Renal pelvis (tissue), 4 donors: ENCODE results near the gene TMC7. TPM values are rescaled to one million over a fixed set of nuclear protein-coding genes. Genes with fewer than 3 reads are reported as not detected.
"Not testable (repeated sequence)": the region's sequence is repeated elsewhere in the genome, so short reads cannot be mapped to it uniquely, and the experiment has no call there.

Experiments used
- DNase-seq: peaks from one replicate; pipeline ENCODE4 v3.0.0-alpha.2; 2013
- polyA plus RNA-seq, 3 donors: library from polyadenylated mRNA; unstranded; fragments of 120-200 nt; gene quantifications; one replicate each; pipeline ENCODE4 v1.2.1, GENCODE V29; 2013; ENCODE audit not compliant: insufficient read length in 3 of 3

The TMC7 gene
- polyA plus RNA-seq, 3 donors, result 1.4 to 2.1 (median 1.9) TPM

GRCh38 chr16:18975109-18975508 lies 8.6 kb upstream of the TMC7 start:
- DNase-seq, result no peak

- no peak for DNase-seq
Observed at GRCh38 chr16:18979936-18980335, 3.8 kb upstream of the TMC7 start.

- DNase-seq, result no peak
Observed at GRCh38 chr16:18984435-18985005, 786 bp downstream of the TMC7 start.

- DNase-seq, result not testable (repeated sequence)
Observed at GRCh38 chr16:18985256-18985655, 1.5 kb downstream of the TMC7 start.

- DNase-seq, result not testable (repeated sequence)
Observed at GRCh38 chr16:18991731-18992130, 8.0 kb downstream of the TMC7 start.

- not testable (repeated sequence) for DNase-seq
Observed at GRCh38 chr16:18993531-18993930, 9.8 kb downstream of the TMC7 start.

- not testable (repeated sequence) for DNase-seq
Observed at GRCh38 chr16:18994181-18994580, 10.4 kb downstream of the TMC7 start.

GRCh38 chr16:18995406-18995805 lies 11.7 kb downstream of the TMC7 start:
- not testable (repeated sequence) for DNase-seq

DNA sequence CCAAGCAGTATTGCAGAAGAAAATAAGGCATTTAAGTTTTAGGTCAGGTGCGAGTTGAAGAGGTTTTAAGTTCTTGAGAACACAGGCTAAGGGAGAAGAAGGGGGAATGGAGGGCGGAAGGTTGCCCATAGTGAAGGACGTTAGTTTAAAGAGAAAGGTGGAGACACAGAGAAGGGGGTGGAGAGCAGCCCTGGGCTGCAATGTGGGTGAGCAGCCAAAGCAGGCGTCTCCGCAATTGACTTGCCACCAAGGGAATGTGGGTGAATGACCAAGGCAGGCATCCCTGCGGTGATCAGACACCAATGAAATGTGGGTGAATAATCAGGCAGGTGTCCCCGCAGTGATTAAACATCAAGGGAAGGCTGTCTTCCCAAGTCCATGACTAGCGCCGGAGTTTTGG lies 12.8 kb downstream of the TMC7 start:
- DNase-seq, result not testable (repeated sequence)

DNA sequence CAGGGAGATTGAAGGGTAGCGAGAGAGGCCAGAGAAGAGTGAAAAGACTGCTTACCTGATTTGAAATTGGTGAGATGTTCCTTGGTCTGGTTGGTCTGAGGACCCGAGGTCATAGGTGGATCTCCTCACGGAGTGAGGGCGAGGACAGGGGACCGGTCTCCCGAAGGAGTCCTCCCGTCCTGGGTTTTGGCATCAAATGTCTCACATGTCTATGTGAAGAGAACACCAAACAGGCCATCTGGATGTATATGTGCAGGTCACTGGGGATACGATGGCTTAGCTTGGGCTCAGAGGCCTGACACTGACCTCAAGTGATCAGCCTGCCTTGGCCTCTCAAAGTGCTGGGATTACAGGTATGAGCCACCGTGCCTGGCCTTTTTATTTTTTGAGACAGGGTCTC lies 13.3 kb downstream of the TMC7 start:
- not testable (repeated sequence) for DNase-seq

GRCh38 chr16:18999045-18999393 lies 15.3 kb downstream of the TMC7 start:
- DNase-seq, result no peak

GRCh38 chr16:19001788-19002187 lies 18.1 kb downstream of the TMC7 start:
- no peak for DNase-seq

DNA sequence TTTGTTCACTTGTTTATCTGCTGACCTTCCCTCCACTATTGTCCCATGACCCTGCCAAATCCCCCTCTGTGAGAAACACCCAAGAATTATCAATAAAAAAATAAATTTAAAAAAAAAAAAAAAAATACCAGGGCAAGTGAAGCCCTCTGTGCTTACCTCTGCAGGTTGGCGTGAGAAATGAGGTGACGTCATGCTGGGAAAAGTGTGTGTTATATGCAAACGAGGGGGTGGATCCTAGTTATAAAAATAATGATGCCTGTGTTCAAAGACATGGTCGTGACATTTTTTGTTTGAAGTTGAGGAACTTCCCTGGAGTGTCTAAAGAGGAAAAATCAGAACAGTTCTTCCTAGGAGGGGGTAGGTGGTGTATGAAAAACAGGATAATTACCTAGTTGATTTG lies 20.2 kb downstream of the TMC7 start:
- DNase-seq, result no peak

DNA sequence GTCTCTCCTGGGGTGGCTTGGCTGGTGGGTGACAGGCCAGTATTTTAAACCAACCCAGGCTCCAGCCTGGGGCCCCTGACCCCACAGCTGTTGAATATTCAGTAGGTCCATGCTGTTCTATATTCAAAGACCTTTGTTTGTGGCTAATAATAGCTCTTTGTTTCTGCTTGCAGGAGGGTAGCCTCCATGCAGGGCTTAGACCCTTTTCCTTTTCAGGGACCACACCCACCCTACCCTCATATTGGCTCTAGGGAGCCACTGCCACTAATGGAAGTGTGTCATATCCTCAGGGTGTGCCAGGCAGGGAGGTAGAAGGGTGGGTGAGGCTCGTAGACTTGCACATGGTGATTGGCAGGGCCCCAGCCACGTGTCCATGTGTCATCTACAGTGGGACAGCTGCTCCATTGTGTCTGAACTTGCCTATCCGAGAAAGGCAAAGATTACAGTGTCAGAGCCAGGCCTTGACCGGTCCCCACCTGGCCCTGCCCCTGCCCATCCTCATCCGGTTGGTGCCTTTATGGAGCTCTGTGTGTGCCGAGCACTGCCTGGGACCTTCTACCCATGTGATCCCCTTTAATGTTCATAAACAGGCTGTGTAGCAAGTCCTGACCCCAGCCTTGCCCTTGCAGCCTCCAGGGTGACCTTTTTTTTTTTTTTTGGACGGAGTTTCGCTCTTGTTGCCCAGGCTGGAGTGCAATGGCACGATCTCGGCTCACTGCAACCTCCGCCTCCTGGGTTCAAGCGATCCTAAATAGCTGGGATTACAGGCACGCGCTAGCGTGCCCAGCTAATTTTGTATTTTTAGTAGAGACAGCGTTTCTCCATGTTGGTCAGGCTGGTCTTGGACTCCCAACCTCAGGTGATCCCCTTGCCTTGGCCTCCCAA lies 22.1 kb downstream of the TMC7 start:
- DNase-seq, result no peak

GRCh38 chr16:19006446-19007315 lies 22.9 kb downstream of the TMC7 start:
- no peak for DNase-seq

DNA sequence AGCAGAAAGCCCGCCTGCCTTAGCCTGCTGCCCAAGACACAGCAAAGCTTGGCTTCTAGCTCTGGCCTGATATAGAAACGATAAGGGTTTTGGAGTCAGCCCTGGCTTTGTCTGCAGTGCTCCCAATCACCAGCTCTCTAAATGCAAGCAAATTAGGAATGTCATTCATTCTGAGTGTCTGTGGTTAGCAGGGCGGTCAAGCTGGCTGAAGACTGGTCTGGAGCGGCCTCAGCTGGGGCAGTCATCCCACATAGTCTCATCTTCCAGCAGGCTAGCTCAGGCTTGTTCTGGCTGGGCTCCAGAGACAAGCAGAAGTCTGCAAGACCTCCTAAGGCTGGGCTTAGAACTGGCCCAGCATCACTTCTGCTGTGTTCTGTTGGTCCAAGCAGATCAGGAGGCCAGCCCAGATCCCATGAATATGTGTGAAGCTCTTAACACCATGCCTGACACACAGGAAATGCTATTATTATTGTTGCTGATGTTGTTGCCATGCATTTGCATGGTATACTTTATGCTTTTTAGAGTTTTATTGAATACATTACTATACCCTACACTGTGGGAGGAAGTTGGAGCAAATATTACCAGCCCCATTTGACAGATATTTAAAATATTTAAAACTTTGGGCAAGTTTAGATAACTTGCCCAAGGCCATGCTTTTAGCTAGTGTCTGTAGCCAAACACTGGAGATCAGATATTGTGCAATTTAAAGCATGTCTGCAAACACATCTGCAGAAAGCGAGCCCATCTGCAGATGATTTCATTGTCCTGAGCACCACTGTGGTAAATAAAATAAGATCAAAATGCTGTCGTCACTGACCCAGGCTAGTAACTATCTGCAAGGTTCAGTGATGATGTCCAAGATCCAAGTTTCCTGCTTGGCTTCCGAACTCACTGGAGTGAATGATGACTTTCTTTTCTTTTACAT lies 24.8 kb downstream of the TMC7 start:
- no peak for DNase-seq

GRCh38 chr16:19011169-19011731 lies 27.5 kb downstream of the TMC7 start:
- DNase-seq, result no peak

- DNase-seq, result no peak
Observed at GRCh38 chr16:19014461-19014860, 30.7 kb downstream of the TMC7 start.

DNA sequence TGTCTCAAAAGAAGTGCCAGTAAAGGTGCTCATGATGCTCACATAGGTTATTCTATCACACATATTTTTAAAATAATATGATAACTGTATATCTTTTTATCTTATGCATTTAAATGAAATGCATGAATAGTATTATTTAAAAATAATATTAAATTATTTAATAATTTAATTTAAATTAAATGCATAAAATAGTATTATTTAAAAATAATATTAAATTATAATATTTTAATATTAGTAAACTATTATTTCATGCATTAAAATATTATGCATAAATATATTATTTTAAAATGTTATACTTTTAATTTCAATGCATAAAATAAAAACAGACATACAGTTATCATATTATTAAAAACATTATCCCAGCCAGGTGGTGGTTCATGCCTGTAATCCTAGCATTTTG lies 33.4 kb downstream of the TMC7 start:
- DNase-seq, result no peak

GRCh38 chr16:19020689-19021088 lies 37.0 kb downstream of the TMC7 start:
- DNase-seq, result no peak

GRCh38 chr16:19021747-19022146 lies 38.0 kb downstream of the TMC7 start:
- no peak for DNase-seq
